ENCODE results near the gene BCAP31.

DNA sequence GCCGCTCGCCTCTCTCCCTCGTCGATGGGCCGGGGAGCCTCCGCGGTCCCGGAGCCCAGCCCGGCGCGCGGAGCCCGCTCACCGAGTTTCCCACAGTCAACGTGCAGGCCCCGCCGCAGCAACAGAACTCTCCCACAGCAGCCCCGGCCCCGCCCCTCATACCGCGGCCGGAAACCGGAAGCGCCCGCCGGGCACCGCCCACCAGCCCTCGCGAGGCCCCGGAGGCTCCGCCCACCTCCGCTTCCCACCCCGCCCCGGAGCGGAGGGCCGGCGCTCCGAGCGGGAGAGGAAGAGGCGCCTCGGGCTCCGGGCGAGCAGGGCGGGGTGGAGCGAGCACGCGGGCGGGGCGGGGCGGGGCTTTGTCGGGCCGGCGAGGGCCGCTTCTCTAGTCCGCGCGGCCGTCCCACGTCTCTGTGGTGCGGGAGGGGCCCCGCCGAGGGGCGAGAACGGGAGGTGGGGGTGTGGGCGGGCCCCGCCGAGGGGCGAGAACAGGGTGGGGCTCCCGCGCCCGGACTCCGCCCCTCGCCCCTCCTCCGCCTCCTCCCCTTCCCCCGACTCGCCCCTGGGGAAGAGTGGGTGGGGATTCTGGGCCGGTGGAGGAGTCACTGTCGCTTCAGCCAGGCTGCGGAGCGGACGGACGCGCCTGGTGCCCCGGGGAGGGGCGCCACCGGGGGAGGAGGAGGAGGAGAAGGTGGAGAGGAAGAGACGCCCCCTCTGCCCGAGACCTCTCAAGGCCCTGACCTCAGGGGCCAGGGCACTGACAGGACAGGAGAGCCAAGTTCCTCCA lies at the start of gene BCAP31, which contains the start of gene ABCD1:
- TF ChIP-seq CTCF (IDR thresholded peaks at IDR 0.05) (no peak), EZH2 (IDR thresholded peaks at IDR 0.05; ENCODE audit: borderline replicate concordance, insufficient read depth, low read depth, low read length, poor library complexity, severe bottlenecking) (no peak)
